ENCODE measurements around the gene SGIP1. TPM values are rescaled to one million over a fixed set of nuclear protein-coding genes. Genes with fewer than 3 reads are reported as not detected.

Gene SGIP1
- total and polyA plus RNA-seq, 2 donors (not counting 3 experiments of a cell fraction or from before 2014, with no cell fraction given) = 30.9 to 68.9 TPM

- BruUV-seq (replicated peaks) = no TSS peak
- dilution Hi-C loops (cut with MboI; ENCODE audit: extremely low pct_ligation_motif_present, low sequenced_read_pairs) (loop anchor here (25.0 kb wide), 1 partner anchor 202 kb away; no protein-coding TSS in a partner anchor), intact Hi-C loops (cut with micrococcal nuclease) (no loop called here)
- peaks cover 39% of the 10 kb centered on the region for H3K4me1 ChIP-seq (ENCODE audit: control insufficient read depth, extremely low read depth, insufficient read depth, low read length)
- H3K79me2 ChIP-seq (ENCODE audit: control insufficient read depth, insufficient read depth, low read length) = no peaks in the 10 kb centered on the region
- no peaks in the 10 kb centered on the region for H3K9me3 ChIP-seq (replicated peaks; ENCODE audit: control insufficient read depth, insufficient read depth, low read length)
- no peak for FAIRE-seq
- ChIA-PET CTCF (interaction anchor here (1.2 to 1.8 kb wide), 3 partner anchors 18 to 194 kb away, joined by 3 to 5 read pairs (median 4); no protein-coding TSS in a partner anchor), POLR2A (no interaction called here)
- H3K27ac ChIP-seq (ENCODE audit: insufficient read depth, low read depth, low read length) = no peak overlapping the region
- no peaks in the 10 kb centered on the region for H3K36me3 ChIP-seq (ENCODE audit: control insufficient read depth in 2 of 2, extremely low read depth in 1 of 2, insufficient read depth in 2 of 2, low read length in 2 of 2)
- TF ChIP-seq GATA2 (IDR thresholded peaks at IDR 0.05; ENCODE audit: insufficient read depth, insufficient read length, low read depth, low read length) (no peak), MYC (IDR thresholded peaks at IDR 0.05; ENCODE audit: low read depth, low read length) (no peak), CTCF (IDR thresholded peaks at IDR 0.05; ENCODE audit: extremely low read depth in 1 of 2, insufficient read depth in 1 of 2, low read depth in 1 of 2, low read length in 2 of 2) (no peak), POLR2A (IDR thresholded peaks at IDR 0.05; ENCODE audit: low read depth, low read length) (no peak), MAX (IDR thresholded peaks at IDR 0.05; ENCODE audit: insufficient read depth, insufficient read length) (no peak), JUN (IDR thresholded peaks at IDR 0.05; ENCODE audit: borderline replicate concordance, insufficient read depth, insufficient read length, low read depth) (no peak), FOS (IDR thresholded peaks at IDR 0.05; ENCODE audit: borderline replicate concordance, insufficient read depth, low read length) (no peak), POLR2AphosphoS5 (IDR thresholded peaks at IDR 0.05; ENCODE audit: insufficient read depth, low read depth, low read length) (no peak), EZH2 (IDR thresholded peaks at IDR 0.05; ENCODE audit: borderline replicate concordance, low read depth, low read length, severe bottlenecking) (no peak)
- no peak overlapping the region for H3K4me3 ChIP-seq (replicated peaks in 1 of 3; ENCODE audit: insufficient read depth in 1 of 3, low read depth in 1 of 3, low read length in 3 of 3)
- DNase-seq (ENCODE audit: low read depth, low spot score) = no peak
- no peaks in the 10 kb centered on the region for H3K27me3 ChIP-seq (ENCODE audit: control insufficient read depth in 2 of 2, insufficient read depth in 2 of 2, low read length in 2 of 2)
- H4K20me1 ChIP-seq (replicated peaks; ENCODE audit: control insufficient read depth, extremely low read depth, insufficient read depth, low read length) = no peaks in the 10 kb centered on the region
- H2AFZ ChIP-seq (ENCODE audit: low read depth, low read length) = no peak overlapping the region
- H3K9ac ChIP-seq (replicated peaks; ENCODE audit: extremely low read depth, insufficient read depth, low read length) = no peak overlapping the region
- no peak overlapping the region for H3K4me2 ChIP-seq (ENCODE audit: insufficient read depth, low read length)
- no peaks in the 10 kb centered on the region for H3K9me1 ChIP-seq (replicated peaks; ENCODE audit: control insufficient read depth, extremely low read depth, insufficient read depth, low read length)
These were observed 5.5 kb downstream of the SGIP1 start for GRCh38 chr1:66539491-66539890.
